ENCODE measurements around the gene GPR15LG.
A peak's percentile ranks its signal among the peaks of the same experiment; 100 is the strongest.
"Not testable (repeated sequence)": the region's sequence is repeated elsewhere in the genome, so short reads cannot be mapped to it uniquely, and the experiment has no call there.

GPR15LG gene

DNA sequence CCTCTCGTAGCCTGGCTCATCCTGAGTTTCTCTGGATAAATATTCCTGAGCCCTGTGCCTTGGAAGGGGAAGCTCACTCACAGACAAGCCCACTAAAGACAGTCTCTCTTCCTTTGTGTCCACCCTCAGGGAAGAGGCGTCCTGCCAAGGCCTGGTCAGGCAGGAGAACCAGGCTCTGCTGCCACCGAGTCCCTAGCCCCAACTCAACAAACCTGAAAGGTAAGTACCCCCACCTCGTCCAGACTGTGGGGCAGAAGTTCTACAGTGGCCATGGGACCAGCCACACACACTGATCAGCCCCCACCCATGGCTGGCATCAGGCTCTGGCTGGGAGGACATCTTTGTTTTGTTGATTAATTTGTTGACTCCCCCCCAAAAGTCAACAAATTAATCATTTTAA is 2.8 kb downstream of the GPR15LG start:
- Mint-ChIP-seq H3K4me1 (ENCODE audit: low read depth) (no peaks in the 10 kb centered on the region), H3K27me3 (no peaks in the 10 kb centered on the region), H3K9me3 (no peaks in the 10 kb centered on the region), H3K4me3 (no peak overlapping the region), H3K27ac (no peak overlapping the region), H3K36me3 (ENCODE audit: low read depth) (no peaks in the 10 kb centered on the region)
- DNase-seq: no peak

DNA sequence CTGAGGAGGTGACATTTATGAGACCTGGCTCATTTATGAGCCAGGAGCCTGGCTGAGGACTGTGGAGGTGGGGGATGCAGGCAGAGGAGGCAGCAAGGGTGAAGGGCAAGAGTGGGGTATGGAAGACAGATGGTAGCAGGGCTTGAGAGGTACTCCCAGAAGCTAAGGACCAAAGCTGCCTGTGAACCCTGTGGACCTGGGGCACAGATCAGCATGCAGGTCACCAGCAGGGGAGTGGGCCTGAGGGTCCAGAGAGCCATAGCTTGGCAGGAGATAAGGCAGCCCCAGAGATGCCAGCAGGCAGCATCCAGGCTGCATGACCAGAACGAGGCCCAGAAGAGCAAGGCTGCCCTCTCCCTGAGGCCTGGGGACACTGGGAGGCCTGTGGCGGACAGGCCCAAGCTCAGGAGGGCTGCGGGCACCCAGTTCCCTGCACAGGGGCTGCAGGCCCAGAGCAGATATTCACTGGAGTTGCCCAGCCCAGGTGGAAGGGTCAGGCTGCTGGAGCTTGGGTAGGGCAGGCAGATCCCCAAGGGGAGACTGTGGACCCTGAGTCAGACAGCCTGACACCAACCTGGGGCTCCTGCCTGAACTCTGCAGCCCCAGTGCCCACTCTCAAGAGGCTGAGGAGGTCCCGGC is 3.4 kb downstream of the GPR15LG start:
- DNase-seq: no peak
- H3K9me3 Mint-ChIP-seq: no peaks in the 10 kb centered on the region
- no peaks in the 10 kb centered on the region for H3K36me3 Mint-ChIP-seq (ENCODE audit: low read depth)
- no peak overlapping the region for H3K4me3 Mint-ChIP-seq
- H3K4me1 Mint-ChIP-seq (ENCODE audit: low read depth): no peaks in the 10 kb centered on the region
- H3K27ac Mint-ChIP-seq: peak overlapping the region; percentile 83
- H3K27me3 Mint-ChIP-seq: no peaks in the 10 kb centered on the region

DNA sequence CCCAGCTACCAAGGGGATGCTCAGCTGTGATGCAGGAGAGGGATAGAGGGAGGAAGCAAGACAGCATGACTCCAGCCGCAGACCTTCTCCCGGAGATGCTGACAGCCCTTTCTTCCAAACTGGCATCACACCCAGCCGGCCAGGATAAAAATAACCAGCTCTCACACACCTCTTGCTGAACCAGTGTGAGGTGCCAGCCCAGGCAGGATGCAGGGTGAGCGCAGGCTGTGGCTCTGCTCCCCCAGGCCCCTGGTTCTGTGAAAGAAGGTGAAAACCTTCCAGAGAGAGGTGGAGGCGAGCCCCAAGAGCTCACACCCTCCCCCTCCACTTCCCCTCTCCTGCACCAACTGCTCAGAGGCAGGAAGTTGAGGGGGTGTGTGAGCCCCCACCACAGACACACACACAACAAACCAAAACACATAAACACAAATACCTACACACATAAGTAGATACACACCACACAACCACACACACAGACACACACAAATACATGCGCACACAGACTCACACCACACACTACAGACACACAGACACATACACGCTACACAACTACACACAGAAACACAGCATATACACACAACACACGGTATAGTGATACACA is 4.0 kb downstream of the GPR15LG start:
- DNase-seq: peak; percentile 51
- Mint-ChIP-seq H3K4me3 (no peak overlapping the region), H3K9me3 (no peaks in the 10 kb centered on the region), H3K27me3 (no peaks in the 10 kb centered on the region), H3K27ac (no peak overlapping the region), H3K4me1 (ENCODE audit: low read depth) (no peaks in the 10 kb centered on the region), H3K36me3 (ENCODE audit: low read depth) (no peaks in the 10 kb centered on the region)

- H3K27ac Mint-ChIP-seq: no peak overlapping the region
Measured at GRCh38 chr10:84178160-84178609, 4.6 kb downstream of the GPR15LG start.

DNA sequence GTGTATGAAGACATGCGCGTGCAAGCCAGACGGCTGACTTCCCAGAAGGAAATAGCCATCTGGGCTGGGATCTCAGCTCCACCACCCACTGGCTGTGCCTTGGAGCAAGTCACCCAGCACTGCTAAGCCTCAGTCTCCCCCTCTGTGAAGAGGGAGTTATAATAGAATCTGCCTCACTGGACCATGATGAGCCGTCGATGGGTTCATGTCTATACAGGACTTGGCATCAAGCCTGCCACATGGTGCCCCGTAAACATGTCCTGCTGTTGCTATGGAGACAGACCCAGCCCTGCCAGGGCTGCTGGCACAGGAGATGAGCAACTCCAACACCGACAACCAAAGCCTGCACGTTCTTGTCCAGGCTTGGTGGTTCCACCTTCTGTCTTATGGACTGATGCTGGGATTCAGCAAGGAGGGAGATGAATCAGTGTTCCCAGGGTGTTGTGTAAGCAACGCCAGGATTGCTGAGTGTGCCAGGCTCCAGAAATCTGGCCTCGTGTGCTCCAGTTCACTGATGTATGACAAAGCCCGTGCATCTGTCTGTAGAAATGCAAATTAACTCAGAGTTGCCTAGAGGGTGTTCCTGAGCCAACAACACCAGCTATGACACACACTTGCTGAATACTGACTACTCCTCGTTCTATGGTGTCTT is 5.6 kb downstream of the GPR15LG start:
- no peak overlapping the region for H3K4me3 Mint-ChIP-seq
- no peak overlapping the region for H3K27ac Mint-ChIP-seq
- H3K4me1 Mint-ChIP-seq (ENCODE audit: low read depth): no peaks in the 10 kb centered on the region
- no peaks in the 10 kb centered on the region for H3K36me3 Mint-ChIP-seq (ENCODE audit: low read depth)
- H3K9me3 Mint-ChIP-seq: no peaks in the 10 kb centered on the region
- no peak for DNase-seq
- H3K27me3 Mint-ChIP-seq: no peaks in the 10 kb centered on the region

More at GRCh38 chr10:84178160-84178609, 4.6 kb downstream of the GPR15LG start:
- no peak for DNase-seq
- H3K27me3 Mint-ChIP-seq: no peaks in the 10 kb centered on the region
- no peaks in the 10 kb centered on the region for H3K4me1 Mint-ChIP-seq (ENCODE audit: low read depth)
- H3K36me3 Mint-ChIP-seq (ENCODE audit: low read depth): no peaks in the 10 kb centered on the region
- no peak overlapping the region for H3K4me3 Mint-ChIP-seq
- H3K9me3 Mint-ChIP-seq: no peaks in the 10 kb centered on the region

GRCh38 chr10:84180386-84180785 is 6.8 kb downstream of the GPR15LG start:
- not testable (repeated sequence) for H3K27ac Mint-ChIP-seq, H3K9me3 Mint-ChIP-seq, H3K27me3 Mint-ChIP-seq

GRCh38 chr10:84181631-84182030 is 8.0 kb downstream of the GPR15LG start:
- Mint-ChIP-seq H3K4me1 (ENCODE audit: low read depth) (no peaks in the 10 kb centered on the region), H3K27me3 (no peaks in the 10 kb centered on the region), H3K9me3 (no peaks in the 10 kb centered on the region), H3K27ac (no peak overlapping the region), H3K4me3 (no peak overlapping the region), H3K36me3 (ENCODE audit: low read depth) (no peaks in the 10 kb centered on the region)
- no peak for DNase-seq

More at GRCh38 chr10:84180386-84180785, 6.8 kb downstream of the GPR15LG start:
- H3K36me3 Mint-ChIP-seq (ENCODE audit: low read depth); H3K4me1 Mint-ChIP-seq (ENCODE audit: low read depth); H3K4me3 Mint-ChIP-seq; DNase-seq: not testable (repeated sequence)

- Mint-ChIP-seq H3K9me3 (no peaks in the 10 kb centered on the region), H3K4me1 (ENCODE audit: low read depth) (no peaks in the 10 kb centered on the region), H3K4me3 (no peak overlapping the region), H3K36me3 (ENCODE audit: low read depth) (no peaks in the 10 kb centered on the region), H3K27ac (no peak overlapping the region), H3K27me3 (no peaks in the 10 kb centered on the region)
- DNase-seq: no peak
Measured at GRCh38 chr10:84184517-84184916, 10.9 kb downstream of the GPR15LG start.

DNA sequence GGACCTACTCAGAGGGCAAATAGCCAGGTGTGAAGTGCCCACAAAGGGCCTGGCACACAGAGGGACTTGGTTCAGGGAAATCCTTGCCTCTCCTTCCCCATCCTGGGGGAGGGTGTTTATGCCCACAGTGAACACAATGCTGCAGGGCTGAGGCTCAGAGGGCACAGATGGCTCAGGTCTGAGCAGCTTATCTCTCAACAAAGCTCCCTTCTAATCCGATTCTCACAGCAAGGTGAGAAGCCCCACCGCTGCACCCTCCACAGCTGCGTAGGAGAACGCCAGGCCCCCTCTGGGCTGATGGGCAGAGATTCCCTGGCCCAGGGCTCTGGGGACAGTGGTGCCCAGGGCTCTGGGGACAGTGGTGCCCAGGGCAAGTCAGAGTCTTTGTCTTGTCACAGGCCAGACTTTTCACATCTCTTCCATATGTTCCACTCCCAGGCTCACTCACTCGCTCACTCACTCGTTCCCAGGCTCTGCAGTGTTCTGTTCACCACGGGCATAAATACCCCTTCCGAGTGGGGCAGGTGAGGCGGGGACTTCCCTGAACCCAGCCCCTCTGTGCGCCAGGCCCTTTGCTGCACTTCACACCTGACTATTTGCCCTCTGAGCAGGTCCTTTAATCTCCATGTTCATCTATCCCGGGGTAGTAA is 12.1 kb downstream of the GPR15LG start:
- Mint-ChIP-seq H3K27ac (no peak overlapping the region), H3K36me3 (ENCODE audit: low read depth) (no peaks in the 10 kb centered on the region), H3K27me3 (no peaks in the 10 kb centered on the region), H3K4me3 (no peak overlapping the region), H3K9me3 (no peaks in the 10 kb centered on the region), H3K4me1 (ENCODE audit: low read depth) (peaks cover 4% of the 10 kb centered on the region)
- no peak for DNase-seq

GRCh38 chr10:84188815-84189214 is 15.2 kb downstream of the GPR15LG start:
- no peak for DNase-seq
- H3K27ac Mint-ChIP-seq: no peak overlapping the region
- H3K9me3 Mint-ChIP-seq: no peaks in the 10 kb centered on the region
- H3K4me1 Mint-ChIP-seq (ENCODE audit: low read depth): peaks cover 14% of the 10 kb centered on the region
- no peaks in the 10 kb centered on the region for H3K36me3 Mint-ChIP-seq (ENCODE audit: low read depth)
- no peak overlapping the region for H3K4me3 Mint-ChIP-seq
- H3K27me3 Mint-ChIP-seq: peaks cover 12% of the 10 kb centered on the region

- H3K27ac Mint-ChIP-seq: no peak overlapping the region
- H3K27me3 Mint-ChIP-seq: peaks cover 20% of the 10 kb centered on the region
- no peak overlapping the region for H3K4me3 Mint-ChIP-seq
- DNase-seq: no peak
- H3K9me3 Mint-ChIP-seq: no peaks in the 10 kb centered on the region
- H3K36me3 Mint-ChIP-seq (ENCODE audit: low read depth): no peaks in the 10 kb centered on the region
- H3K4me1 Mint-ChIP-seq (ENCODE audit: low read depth): peaks cover 18% of the 10 kb centered on the region
Measured at GRCh38 chr10:84190621-84191020, 17.0 kb downstream of the GPR15LG start.

GRCh38 chr10:84191106-84191505 is 17.5 kb downstream of the GPR15LG start:
- no peak overlapping the region for H3K27ac Mint-ChIP-seq
- H3K4me3 Mint-ChIP-seq: no peak overlapping the region
- peaks cover 18% of the 10 kb centered on the region for H3K4me1 Mint-ChIP-seq (ENCODE audit: low read depth)
- H3K36me3 Mint-ChIP-seq (ENCODE audit: low read depth): no peaks in the 10 kb centered on the region
- DNase-seq: no peak
- H3K9me3 Mint-ChIP-seq: no peaks in the 10 kb centered on the region
- peaks cover 24% of the 10 kb centered on the region for H3K27me3 Mint-ChIP-seq

GRCh38 chr10:84193327-84193726 is 19.7 kb downstream of the GPR15LG start:
- no peaks in the 10 kb centered on the region for H3K36me3 Mint-ChIP-seq (ENCODE audit: low read depth)
- H3K4me3 Mint-ChIP-seq: no peak overlapping the region
- DNase-seq: no peak
- H3K4me1 Mint-ChIP-seq (ENCODE audit: low read depth): peaks cover 18% of the 10 kb centered on the region
- H3K27me3 Mint-ChIP-seq: peaks cover 36% of the 10 kb centered on the region
- no peak overlapping the region for H3K27ac Mint-ChIP-seq
- H3K9me3 Mint-ChIP-seq: no peaks in the 10 kb centered on the region

DNA sequence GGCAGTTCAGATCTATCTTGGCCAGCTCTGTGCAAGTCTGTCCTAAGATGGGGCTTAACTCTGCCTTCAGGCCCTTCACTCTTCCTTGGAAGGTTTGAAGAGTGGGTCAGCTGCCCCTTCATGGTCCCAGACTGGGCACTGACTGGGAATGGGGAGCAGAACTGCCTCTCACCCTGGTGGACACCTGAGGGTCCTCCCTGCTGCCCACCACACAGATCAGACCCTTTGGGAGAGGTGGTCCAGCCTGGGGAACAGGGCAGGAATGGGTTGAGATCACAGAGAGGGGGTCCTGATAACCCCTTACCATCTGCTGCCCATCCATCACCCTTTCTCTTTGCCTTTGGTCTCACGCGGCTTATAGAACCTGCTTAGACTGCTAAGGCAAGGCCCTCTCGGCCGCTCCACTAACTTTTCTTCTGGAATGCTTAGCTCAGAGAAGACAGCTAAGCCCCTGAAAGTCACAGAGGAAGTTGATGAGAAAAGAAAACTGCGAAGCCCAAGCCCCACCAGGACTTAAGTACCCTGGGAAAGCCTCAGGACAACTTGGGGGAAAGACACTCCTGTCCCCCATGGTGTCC is 20.3 kb downstream of the GPR15LG start:
- Mint-ChIP-seq H3K9me3 (no peaks in the 10 kb centered on the region), H3K36me3 (ENCODE audit: low read depth) (no peaks in the 10 kb centered on the region), H3K4me1 (ENCODE audit: low read depth) (peaks cover 18% of the 10 kb centered on the region), H3K27me3 (peaks cover 36% of the 10 kb centered on the region), H3K4me3 (peak overlapping the region; percentile 53), H3K27ac (no peak overlapping the region)
- DNase-seq: no peak
